Neuronal stem cell (in vitro differentiated cells): ENCODE data around the gene CORO1C.

Experiments used
- DNase-seq: peaks from one replicate; pipeline ENCODE4 v3.0.0-alpha.2; 2013; ENCODE audit warnings: low spot score
- H2AFZ ChIP-seq: one replicate; pipeline ENCODE4 v1.6.1; 2013; ENCODE audit warnings: mild to moderate bottlenecking, low read length, inconsistent platforms
- H2AK5ac ChIP-seq: 2 replicates; pipeline ENCODE4 v1.6.1; 2013; ENCODE audit warnings: low read depth, mild to moderate bottlenecking, inconsistent platforms, low read length, moderate library complexity, mixed read lengths
- H2BK120ac ChIP-seq: 2 replicates; pipeline ENCODE4 v1.6.1; 2013; ENCODE audit warnings: low read depth, mild to moderate bottlenecking, inconsistent platforms, low read length, moderate library complexity, mixed read lengths
- H2BK12ac ChIP-seq: one replicate; pipeline ENCODE4 v1.6.1; 2013; ENCODE audit warnings: low read length, inconsistent platforms
- H2BK15ac ChIP-seq: 2 replicates; pipeline ENCODE4 v1.6.1; 2013; ENCODE audit warnings: mild to moderate bottlenecking, low read length, inconsistent platforms, mixed read lengths
- H2BK5ac ChIP-seq: one replicate; pipeline ENCODE4 v1.6.1; 2013; ENCODE audit warnings: inconsistent platforms, mild to moderate bottlenecking, low read length, moderate library complexity
- H3K14ac ChIP-seq: one replicate; pipeline ENCODE4 v1.6.1; 2013; ENCODE audit warnings: low read length, inconsistent platforms
- H3K18ac ChIP-seq: 2 replicates; pipeline ENCODE4 v1.6.1; 2013; ENCODE audit warnings: low read length, inconsistent platforms
- H3K23ac ChIP-seq: 2 replicates; pipeline ENCODE4 v1.6.1; 2013; ENCODE audit warnings: low read depth, mild to moderate bottlenecking, mixed read lengths, low read length, inconsistent platforms; ENCODE audit not compliant: poor library complexity
- H3K27ac ChIP-seq: replicated peaks from 3 replicates; pipeline ENCODE4 v1.5.1; 2013; ENCODE audit warnings: low read length, inconsistent platforms
- H3K27me3 ChIP-seq, 3 experiments: 2 replicates each; pipeline ENCODE4 v1.6.1; 2013; ENCODE audit warnings: low read length in 3 of 3, mild to moderate bottlenecking in 2 of 3, inconsistent platforms in 1 of 3, low read depth in 1 of 3, mixed read lengths in 1 of 3, moderate library complexity in 1 of 3; ENCODE audit not compliant: control insufficient read depth in 3 of 3, insufficient read depth in 3 of 3
- H3K36me3 ChIP-seq, 2 donors: replicated peaks in 1 of 2; 2 replicates each; pipeline ENCODE4 v1.6.1; 2013; ENCODE audit warnings: low read length in 2 of 2; ENCODE audit not compliant: control insufficient read depth in 2 of 2, insufficient read depth in 2 of 2
- H3K4ac ChIP-seq: 2 replicates; pipeline ENCODE4 v1.6.1; 2013; ENCODE audit warnings: inconsistent platforms, mild to moderate bottlenecking, low read length, moderate library complexity
- H3K4me1 ChIP-seq, 2 donors: 1 replicate in 1 of 2; 2 replicates in 1 of 2; pipeline ENCODE4 v1.6.1; 2013; ENCODE audit warnings: low read length in 2 of 2, low read depth in 1 of 2; ENCODE audit not compliant: control insufficient read depth in 2 of 2, insufficient read depth in 1 of 2
- H3K4me2 ChIP-seq: one replicate; pipeline ENCODE4 v1.6.1; 2013; ENCODE audit warnings: mild to moderate bottlenecking, low read length, inconsistent platforms; ENCODE audit not compliant: insufficient read depth, poor library complexity, severe bottlenecking
- H3K4me3 ChIP-seq, 2 donors: 2 replicates each; pipeline ENCODE4 v1.5.1; 2013; ENCODE audit warnings: low read length in 2 of 2, mild to moderate bottlenecking in 2 of 2, inconsistent platforms in 1 of 2, moderate library complexity in 1 of 2
- H3K79me1 ChIP-seq: one replicate; pipeline ENCODE4 v1.6.1; 2013; ENCODE audit warnings: low read depth, mild to moderate bottlenecking, inconsistent platforms, low read length, moderate library complexity
- H3K9ac ChIP-seq: one replicate; pipeline ENCODE4 v1.6.1; 2013; ENCODE audit warnings: mild to moderate bottlenecking, low read depth, low read length, inconsistent platforms; ENCODE audit not compliant: poor library complexity
- H3K9me3 ChIP-seq, 2 donors: replicated peaks in 1 of 2; 2 replicates each; pipeline versions ENCODE3 to v1.6.1; 2013; ENCODE audit warnings: low read length in 2 of 2, mild to moderate bottlenecking in 2 of 2, inconsistent platforms in 1 of 2, low read depth in 1 of 2, mixed read lengths in 1 of 2, moderate library complexity in 1 of 2; ENCODE audit not compliant: control insufficient read depth in 2 of 2, insufficient read depth in 1 of 2
- H4K8ac ChIP-seq: one replicate; pipeline ENCODE4 v1.6.1; 2013; ENCODE audit warnings: low read depth, mild to moderate bottlenecking, inconsistent platforms, low read length, moderate library complexity
- H4K91ac ChIP-seq: one replicate; pipeline ENCODE4 v1.6.1; 2013; ENCODE audit warnings: low read length, low read depth, mild to moderate bottlenecking, inconsistent platforms; ENCODE audit not compliant: poor library complexity
- WGBS, 2 donors: extraction: QIAGEN DNeasy Blood & Tissue Kit; methylation state at CpG; one replicate each; pipeline ENCODE4 v1.1.7; 2013; ENCODE audit warnings: missing lambda C conversion rate in 2 of 2, mixed read lengths in 1 of 2; ENCODE audit not compliant: insufficient read length in 2 of 2, insufficient replicate concordance in 1 of 2; ENCODE audit errors: extremely low coverage in 2 of 2; 5-methylcytosine and 5-hydroxymethylcytosine counted together

The CORO1C gene

DNA sequence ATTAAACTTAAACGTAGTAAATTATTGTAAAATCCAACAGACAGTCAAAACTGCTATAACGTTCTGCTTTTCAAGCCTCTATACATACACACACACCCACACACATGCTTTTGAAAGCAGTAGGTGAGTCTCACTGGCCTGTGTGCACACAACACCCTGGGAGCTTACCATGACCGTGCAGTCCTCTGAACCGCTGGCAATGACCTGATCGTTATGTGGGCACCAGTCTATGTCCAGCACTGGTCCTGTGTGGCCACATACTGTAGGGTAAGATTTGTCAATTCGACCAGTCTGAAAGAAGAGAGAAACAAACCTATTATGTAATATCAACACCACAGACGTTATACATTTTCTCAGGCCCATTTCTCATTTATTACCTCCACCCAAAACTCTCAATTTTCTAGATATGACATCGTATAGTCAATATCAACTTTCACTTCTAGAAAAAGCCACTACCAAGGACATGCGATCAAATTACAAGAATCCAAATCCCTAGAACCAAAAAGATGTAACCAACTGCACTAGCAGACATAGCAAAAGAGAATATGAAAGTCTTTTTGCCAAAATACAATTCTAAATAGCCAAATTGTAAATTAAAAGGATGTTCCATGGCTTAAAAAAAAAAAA is 53.1 kb downstream of the CORO1C start:
- no peak overlapping the region for H3K4me2 ChIP-seq
- no peak overlapping the region for H2BK5ac ChIP-seq
- DNase-seq = no peak
- H3K36me3 ChIP-seq = peaks cover 6 to 73% of the 10 kb centered on the region in 2 donors
- H3K23ac ChIP-seq = no peak overlapping the region
- H3K27ac ChIP-seq = no peak overlapping the region
- H3K9me3 ChIP-seq = no peaks in the 10 kb centered on the region
- no peaks in the 10 kb centered on the region for H3K4me1 ChIP-seq
- H3K4ac ChIP-seq = no peak overlapping the region
- H4K8ac ChIP-seq = no peak overlapping the region
- H3K9ac ChIP-seq = peak overlapping the region; percentile 16
- H3K27me3 ChIP-seq = no peaks in the 10 kb centered on the region
- peak overlapping the region; percentile 12 for H3K14ac ChIP-seq
- H2BK12ac ChIP-seq = no peak overlapping the region
- H3K18ac ChIP-seq = no peak overlapping the region
- H2AFZ ChIP-seq = no peak overlapping the region
- WGBS, 2 donors = 100% methylated on average over 1 of the region's 9 CpGs; no CpG with 5 or more reads in 1 of the 2 donors
- H2BK15ac ChIP-seq = no peak overlapping the region
- H4K91ac ChIP-seq = no peak overlapping the region
- no peak overlapping the region for H2BK120ac ChIP-seq
- H3K4me3 ChIP-seq = no peak overlapping the region
- no peak overlapping the region for H2AK5ac ChIP-seq
- peaks cover 2% of the 10 kb centered on the region for H3K79me1 ChIP-seq

DNA sequence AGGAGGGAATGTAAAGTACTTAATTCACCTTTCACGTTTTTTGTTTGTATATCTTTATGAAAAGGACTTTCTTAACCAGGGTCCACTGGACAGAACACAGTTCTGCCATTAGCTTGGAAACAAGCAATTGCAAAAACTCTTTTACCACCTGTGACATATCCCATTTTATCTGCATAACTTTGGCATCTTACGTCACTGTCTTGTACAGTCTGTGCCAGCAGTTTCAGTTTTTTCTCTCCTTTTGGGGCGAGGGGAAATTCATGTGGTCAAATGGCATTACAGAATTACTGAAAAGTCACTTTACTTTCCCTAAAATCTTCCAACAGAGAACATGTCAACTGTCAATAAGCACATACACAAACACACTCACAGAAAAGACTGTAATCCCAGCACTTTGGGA is 53.9 kb downstream of the CORO1C start:
- no peak overlapping the region for H3K14ac ChIP-seq
- no peak overlapping the region for H2AFZ ChIP-seq
- no peak overlapping the region for H2BK15ac ChIP-seq
- H3K4ac ChIP-seq = no peak overlapping the region
- no peak overlapping the region for H3K18ac ChIP-seq
- no peak overlapping the region for H3K9ac ChIP-seq
- no peak overlapping the region for H3K27ac ChIP-seq
- H3K23ac ChIP-seq = no peak overlapping the region
- H3K4me2 ChIP-seq = no peak overlapping the region
- H2BK120ac ChIP-seq = no peak overlapping the region
- no peak overlapping the region for H2AK5ac ChIP-seq
- H3K36me3 ChIP-seq = peaks cover 6 to 77% of the 10 kb centered on the region in 2 donors
- H4K91ac ChIP-seq = no peak overlapping the region
- H3K27me3 ChIP-seq = no peaks in the 10 kb centered on the region
- H3K9me3 ChIP-seq = no peaks in the 10 kb centered on the region
- no peak overlapping the region for H4K8ac ChIP-seq
- no peak overlapping the region for H2BK5ac ChIP-seq
- peaks cover 2% of the 10 kb centered on the region for H3K79me1 ChIP-seq
- no peak for DNase-seq
- no peak overlapping the region for H2BK12ac ChIP-seq
- no peaks in the 10 kb centered on the region for H3K4me1 ChIP-seq
- no peak overlapping the region for H3K4me3 ChIP-seq
- WGBS, 2 donors = no CpG with 5 or more reads among the region's 3 CpGs

DNA sequence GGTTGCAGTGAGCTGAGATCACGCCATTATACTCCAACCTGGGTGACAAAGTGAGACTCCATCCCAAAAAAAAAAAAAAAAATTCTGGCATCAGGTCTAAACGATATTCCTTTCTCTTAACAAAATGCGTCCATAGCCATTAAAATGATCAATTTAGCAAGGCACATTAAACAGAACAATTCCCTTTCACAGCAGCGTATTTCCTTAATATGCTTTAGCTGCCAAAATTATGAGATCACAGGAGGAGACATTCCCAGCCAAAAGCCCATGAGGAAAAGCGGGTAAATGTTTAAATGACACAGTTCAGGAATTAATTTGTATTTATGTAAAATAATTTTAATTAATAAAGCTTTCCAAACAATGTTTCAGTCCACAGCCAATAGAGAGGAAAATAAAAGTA is 54.6 kb downstream of the CORO1C start:
- no peak overlapping the region for H2BK120ac ChIP-seq
- no peak overlapping the region for H3K14ac ChIP-seq
- no peak overlapping the region for H3K27ac ChIP-seq
- WGBS, 2 donors = no CpG with 5 or more reads among the region's 5 CpGs
- peaks cover 2% of the 10 kb centered on the region for H3K79me1 ChIP-seq
- H3K4ac ChIP-seq = no peak overlapping the region
- no peak overlapping the region for H2AK5ac ChIP-seq
- H3K4me2 ChIP-seq = no peak overlapping the region
- H3K23ac ChIP-seq = no peak overlapping the region
- H3K27me3 ChIP-seq = no peaks in the 10 kb centered on the region
- H3K36me3 ChIP-seq = peaks cover 6 to 84% of the 10 kb centered on the region in 2 donors
- H2BK12ac ChIP-seq = no peak overlapping the region
- H4K91ac ChIP-seq = no peak overlapping the region
- no peak overlapping the region for H3K4me3 ChIP-seq
- no peaks in the 10 kb centered on the region for H3K4me1 ChIP-seq
- DNase-seq = no peak
- no peak overlapping the region for H2AFZ ChIP-seq
- no peak overlapping the region for H2BK15ac ChIP-seq
- H2BK5ac ChIP-seq = no peak overlapping the region
- H4K8ac ChIP-seq = no peak overlapping the region
- peaks cover 0 to under 1% of the 10 kb centered on the region in 2 donors for H3K9me3 ChIP-seq
- no peak overlapping the region for H3K9ac ChIP-seq
- no peak overlapping the region for H3K18ac ChIP-seq

DNA sequence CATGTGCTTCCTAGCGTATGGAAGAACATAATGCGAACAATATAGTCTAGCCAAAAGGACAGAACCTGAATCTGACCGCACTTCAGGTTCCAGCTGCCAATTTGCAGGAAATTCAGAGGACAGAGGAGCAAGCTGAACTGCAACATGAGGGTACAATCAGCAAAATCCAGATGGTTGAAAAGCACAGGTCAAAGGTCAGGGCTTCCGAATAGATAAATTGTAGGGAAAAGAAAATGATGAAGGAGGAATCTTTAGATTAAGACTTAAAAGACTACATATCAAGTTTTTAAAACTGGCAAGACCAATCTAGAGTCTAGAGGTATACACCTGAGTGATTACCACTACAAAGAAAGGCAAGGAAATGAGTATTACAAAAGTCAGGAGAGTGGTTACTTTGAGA is 55.5 kb downstream of the CORO1C start:
- Histone ChIP-seq H3K79me1 (peaks cover 2% of the 10 kb centered on the region), H3K9me3 (peaks cover 0 to 2% of the 10 kb centered on the region in 2 donors), H3K36me3 (peaks cover 6 to 87% of the 10 kb centered on the region in 2 donors), H3K23ac (no peak overlapping the region), H3K14ac (no peak overlapping the region), H2BK15ac (no peak overlapping the region), H2BK5ac (no peak overlapping the region), H3K27me3 (no peaks in the 10 kb centered on the region), H3K4ac (no peak overlapping the region), H2AFZ (no peak overlapping the region), H3K4me3 (no peak overlapping the region), H3K9ac (no peak overlapping the region), H3K4me2 (no peak overlapping the region), H2AK5ac (no peak overlapping the region), H4K91ac (no peak overlapping the region), H2BK12ac (no peak overlapping the region), H3K27ac (no peak overlapping the region), H2BK120ac (no peak overlapping the region), H4K8ac (no peak overlapping the region), H3K18ac (no peak overlapping the region), H3K4me1 (peaks cover 2 to 3% of the 10 kb centered on the region in 2 donors)
- no peak for DNase-seq
- no CpG with 5 or more reads among the region's 4 CpGs for WGBS, 2 donors
